Putamen (tissue), 1 donor: Measurements from ENCODE around the gene CNGA4.
"Not testable (repeated sequence)": the region's sequence is repeated elsewhere in the genome, so short reads cannot be mapped to it uniquely, and the experiment has no call there.

ENCODE experiments used
- DNase-seq: peaks from one replicate; pipeline ENCODE4 v3.0.0-alpha.2; 2016; ENCODE audit warnings: low spot score

Gene CNGA4

DNA sequence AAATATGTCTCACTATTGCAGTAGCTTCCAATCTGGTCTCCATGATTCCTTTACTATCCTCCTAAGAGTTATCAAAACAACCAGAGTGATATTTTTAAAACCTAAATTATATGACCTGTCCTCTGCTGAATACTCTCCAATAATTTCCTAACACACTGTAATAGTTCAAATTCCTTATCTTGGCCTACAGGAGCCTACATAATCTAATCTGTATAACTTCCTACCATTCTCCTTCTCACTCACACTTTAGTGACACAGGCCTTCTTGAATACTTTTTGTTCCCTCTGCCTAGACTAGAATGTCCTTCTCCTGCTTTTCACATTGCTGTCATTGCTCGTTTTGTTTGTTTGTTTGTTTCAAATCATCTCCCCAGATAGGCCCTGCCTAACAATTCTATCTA, 13.9 kb upstream of the CNGA4 start:
- DNase-seq = no peak

DNA sequence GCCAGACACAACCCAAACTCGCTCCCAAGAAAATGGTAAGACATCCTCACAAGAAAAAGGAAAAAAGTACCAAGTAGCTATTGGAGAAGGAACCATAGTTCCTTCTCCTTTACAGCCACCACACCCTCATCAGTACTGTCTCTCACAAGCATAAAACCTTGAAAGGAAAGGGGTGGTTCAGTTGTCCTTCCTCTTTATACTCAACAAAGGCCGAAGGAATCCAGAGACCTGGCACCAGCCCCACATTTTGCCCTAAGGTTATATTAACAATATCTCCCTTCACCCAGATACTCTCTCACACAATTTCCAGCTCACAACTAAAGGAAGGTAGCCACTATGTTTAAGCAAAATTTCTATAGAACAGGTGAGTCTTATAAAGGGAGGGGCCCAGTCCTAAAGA, 13.0 kb upstream of the CNGA4 start:
- DNase-seq = no peak

DNA sequence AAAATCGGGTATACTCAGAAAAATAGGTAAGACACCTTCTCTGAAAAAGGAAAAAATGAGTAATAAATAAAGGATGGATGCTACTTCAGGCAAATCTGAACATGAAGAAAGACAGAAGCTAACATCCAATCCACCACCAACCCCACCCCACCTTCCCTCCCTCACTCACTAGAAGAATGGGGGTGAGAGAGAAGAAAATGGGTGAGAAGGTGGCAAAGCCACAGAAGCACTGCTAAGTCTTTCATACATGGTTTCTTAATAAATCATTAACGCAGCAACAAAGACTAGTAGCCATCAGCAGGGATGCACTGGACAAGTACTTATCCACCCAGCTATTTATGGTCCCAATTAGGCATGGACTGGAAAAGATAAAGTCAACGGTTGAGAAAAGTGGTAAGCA, 10.4 kb upstream of the CNGA4 start:
- DNase-seq = no peak

DNA sequence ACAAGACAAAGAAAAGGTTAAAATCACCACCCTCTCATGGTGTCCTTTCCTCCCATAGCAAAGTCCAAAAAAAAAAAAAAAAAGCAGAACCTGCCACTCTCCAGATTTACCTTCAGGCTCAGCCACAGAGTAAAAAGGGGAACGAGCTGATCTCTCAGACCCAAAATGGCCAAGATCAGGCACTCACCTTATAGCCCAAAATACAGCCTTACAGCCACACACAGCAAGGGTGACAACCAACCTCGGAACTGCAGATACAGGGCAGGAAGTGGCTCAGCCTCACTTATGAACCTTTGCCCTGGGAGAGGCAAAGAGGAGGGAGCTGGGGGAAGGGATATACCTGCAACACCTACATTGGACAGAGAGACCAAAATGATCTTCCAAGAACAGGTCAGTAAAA, 9.0 kb upstream of the CNGA4 start:
- no peak for DNase-seq

DNA sequence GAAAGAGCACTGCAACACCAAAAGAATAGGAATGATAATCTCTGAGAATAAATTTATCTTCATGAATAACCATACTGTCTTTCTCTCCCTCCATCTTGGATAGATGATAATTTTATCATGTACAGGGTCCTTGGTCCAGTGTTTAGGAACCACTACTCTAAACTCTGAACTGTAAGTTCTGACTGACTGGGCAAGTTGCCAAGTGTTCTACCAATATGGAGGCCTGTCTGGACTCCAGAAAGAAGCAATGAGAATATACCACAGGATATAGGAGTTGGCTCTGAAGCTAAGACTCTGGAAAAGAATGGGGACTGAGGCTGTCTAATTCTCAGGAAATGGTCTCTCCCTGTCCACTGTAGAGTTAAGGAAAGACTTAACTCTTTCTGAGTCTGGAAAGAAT, 6.0 kb upstream of the CNGA4 start:
- no peak for DNase-seq

DNA sequence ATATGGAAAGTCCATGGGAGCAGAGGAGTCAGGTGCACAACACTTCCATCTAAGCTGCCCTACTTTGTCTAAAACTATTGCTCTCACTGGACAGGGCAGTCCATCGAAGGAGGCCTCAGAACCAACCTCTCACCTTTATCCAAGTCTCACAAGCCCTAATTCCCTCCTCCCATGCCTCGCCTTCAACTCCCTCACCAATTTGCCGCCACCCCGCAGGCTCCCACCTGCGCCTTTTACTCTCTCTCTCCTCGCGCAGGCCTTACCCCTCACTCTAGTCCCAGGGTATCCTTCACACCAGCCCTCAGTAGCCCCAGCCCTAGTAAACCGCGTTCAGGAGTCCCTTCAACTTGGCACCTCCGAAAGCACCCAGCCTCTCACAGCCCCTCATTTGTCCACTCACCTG, 4.9 kb upstream of the CNGA4 start:
- no peak for DNase-seq

DNA sequence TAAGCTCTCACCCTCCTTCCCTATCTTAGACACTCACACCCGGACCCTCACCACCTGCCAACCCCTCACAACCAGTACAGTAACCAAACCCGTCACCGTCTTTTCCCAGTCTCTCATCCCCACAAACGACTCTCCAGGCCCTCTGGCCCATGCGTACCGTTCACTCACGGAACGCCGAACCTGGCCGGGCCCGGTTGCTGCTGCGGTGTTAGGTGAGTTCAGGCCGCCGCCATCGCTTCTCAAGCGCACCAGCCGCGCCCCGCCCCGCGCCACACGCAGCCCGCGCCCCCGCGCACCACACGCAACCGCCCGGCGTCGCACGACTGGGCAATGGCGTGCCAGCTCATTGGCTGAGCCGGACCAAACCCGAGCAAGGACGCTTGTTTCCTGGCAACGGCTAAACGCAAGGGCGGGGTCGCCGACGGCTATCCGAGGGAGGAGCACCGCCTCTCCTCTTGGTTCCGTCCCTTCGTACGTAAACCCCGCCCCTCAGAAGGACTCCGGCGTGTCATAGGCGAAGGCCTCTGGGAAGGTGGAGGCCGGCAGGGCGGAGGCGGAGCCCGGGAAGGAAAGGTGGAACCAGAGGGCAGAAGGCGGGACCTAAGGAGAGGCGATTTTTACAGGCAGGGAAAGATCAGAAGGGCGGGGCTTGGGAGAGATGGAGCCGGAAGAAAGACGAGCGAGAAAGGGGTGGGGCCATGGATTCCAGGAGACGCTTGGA, 4.3 kb upstream of the CNGA4 start, which contains the start of gene FHIP1B:
Gene FHIP1B, minus strand, starts transcription at position 250 of the 721 bp plus-strand sequence. CDS start 10,120 bp downstream, outside the sequence.
- peak; percentile 100 for DNase-seq

DNA sequence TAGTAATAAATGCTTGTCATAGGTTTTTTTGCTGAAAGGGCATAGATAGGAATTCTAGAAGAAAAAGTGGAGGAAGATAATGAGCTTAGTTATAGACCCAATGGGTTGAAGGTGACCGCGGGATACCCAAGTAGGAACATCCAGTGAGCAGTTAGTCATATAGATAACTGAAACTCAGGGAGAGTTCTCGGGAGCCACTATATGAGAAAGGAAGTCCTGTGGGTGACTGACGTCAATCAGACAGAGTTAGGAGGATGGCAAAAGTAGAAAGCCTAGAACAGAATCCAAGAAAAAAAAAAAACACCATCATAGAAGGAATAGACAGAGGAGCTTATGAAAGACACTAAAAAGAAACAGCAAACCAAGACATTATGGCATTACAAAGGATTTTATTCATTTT, 1.6 kb upstream of the CNGA4 start:
- no peak for DNase-seq

DNA sequence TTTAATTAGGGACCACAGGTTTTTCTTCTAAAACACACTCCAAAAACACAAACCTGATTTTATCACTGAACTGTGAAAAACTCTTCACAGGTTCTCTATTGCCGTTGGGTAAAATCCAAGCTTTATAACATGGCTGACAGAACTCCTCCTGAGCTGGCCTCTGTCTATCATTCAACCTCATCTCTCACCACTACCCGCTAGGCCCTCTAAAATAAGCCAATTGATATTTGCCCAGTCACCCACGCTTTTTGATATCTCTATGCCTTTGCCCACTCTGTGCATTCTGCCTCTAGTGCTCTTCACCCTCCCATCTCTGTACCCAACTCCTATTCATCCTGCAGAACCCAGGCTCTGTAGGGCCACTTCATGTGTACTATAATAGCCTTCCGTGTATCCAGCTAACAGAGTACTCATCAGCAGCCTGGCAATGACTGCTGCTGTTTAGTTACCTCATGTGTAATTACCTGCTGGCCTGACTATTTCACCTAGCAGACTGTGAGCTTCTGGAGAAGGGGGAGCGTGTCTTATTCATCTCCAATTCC, 1.1 kb upstream of the CNGA4 start:
- DNase-seq = no peak

DNA sequence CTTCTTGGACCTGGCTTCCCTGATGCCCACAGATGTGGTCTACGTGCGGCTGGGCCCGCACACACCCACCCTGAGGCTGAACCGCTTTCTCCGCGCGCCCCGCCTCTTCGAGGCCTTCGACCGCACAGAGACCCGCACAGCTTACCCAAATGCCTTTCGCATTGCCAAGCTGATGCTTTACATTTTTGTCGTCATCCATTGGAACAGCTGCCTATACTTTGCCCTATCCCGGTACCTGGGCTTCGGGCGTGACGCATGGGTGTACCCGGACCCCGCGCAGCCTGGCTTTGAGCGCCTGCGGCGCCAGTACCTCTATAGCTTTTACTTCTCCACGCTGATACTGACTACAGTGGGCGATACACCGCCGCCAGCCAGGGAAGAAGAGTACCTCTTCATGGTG, 1.2 kb downstream of the CNGA4 start:
- no peak for DNase-seq

DNA sequence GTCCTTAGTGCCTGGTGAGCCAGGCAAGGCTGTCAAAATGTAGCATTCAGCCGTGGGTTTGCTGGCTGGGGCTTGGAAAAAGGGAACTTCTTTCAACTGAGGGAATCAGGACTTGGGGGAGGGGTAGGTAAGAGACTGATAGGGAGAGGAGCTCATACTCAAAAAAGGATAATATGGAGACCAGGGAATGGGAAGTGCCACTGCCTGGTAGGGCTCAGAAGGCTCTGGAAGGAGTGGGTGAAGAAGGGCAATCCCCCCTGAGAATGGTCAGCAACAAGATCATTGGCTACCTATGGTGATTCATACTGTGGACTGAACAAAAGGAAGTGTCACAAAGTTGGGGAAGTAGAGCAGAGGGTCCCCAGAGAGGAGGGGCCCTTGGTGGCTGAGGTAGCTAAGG, 1.9 kb downstream of the CNGA4 start:
- no peak for DNase-seq

DNA sequence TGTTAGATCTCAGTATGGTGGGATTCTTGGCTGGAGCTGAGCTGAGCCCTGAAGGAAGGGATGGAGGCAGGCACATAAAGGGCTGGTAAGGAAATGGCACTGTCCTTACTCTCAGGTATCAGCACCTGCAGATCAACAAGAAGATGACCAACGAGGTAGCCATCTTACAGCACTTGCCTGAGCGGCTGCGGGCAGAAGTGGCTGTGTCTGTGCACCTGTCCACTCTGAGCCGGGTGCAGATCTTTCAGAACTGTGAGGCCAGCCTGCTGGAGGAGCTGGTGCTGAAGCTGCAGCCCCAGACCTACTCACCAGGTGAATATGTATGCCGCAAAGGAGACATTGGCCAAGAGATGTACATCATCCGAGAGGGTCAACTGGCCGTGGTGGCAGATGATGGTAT, 2.4 kb downstream of the CNGA4 start:
- DNase-seq = no peak

DNA sequence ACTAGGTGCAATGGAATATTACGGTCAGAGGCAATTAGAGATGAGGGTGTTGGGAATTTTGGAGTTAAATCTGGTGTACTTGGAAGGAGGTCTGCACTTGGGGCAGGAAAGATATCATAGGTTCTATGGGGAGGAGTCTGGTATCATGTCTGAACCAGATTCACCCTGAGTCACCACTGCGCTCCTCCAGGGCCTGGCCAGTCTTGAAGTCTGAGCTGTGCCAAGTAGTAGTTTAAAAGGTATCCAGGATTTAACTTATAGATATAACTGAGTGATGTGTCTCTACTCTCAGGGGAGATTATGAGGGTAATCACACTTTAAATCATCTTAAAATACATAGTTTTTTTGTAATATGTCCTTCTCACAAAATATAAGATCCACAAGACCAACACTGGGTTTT, 6.6 kb downstream of the CNGA4 start:
- no peak for DNase-seq

DNA sequence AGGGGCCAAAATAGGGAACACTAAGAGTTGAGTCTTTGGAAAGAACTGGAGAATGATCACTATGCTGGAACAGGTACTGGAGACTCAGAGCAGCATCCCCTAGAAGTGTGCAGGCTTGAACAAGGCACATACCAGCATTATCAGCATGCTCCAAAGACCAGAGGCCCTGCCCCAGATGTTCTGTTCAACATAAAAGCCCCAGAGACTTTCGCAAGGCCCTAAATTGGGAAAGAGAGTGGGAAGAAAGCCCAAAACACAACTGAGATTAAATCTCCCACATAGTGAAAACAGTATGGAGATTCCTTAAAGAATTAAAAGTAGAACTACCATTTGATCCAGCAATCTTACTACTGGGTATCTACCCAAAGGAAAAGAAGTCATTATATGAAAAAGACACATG, 9.4 kb downstream of the CNGA4 start:
- no peak for DNase-seq

DNA sequence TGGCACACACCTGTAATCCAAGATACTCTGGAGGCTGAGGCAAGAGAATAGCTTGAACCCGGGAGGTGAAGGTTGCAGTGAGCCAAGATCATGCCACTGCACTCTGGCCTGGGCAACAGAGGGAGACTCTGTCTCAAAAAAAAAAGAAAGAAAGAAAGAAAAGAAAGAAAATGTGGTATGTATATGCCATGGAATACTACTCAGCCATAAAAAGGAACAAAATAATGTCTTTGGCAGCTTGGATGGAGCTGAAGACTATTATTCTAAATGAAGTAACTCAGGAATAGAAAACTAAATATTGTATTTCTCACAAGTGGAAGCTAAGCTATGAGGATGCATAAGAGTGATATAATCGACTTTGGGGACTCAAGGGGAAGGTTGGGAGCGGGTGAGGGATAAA, 10.0 kb downstream of the CNGA4 start:
- DNase-seq = not testable (repeated sequence)

DNA sequence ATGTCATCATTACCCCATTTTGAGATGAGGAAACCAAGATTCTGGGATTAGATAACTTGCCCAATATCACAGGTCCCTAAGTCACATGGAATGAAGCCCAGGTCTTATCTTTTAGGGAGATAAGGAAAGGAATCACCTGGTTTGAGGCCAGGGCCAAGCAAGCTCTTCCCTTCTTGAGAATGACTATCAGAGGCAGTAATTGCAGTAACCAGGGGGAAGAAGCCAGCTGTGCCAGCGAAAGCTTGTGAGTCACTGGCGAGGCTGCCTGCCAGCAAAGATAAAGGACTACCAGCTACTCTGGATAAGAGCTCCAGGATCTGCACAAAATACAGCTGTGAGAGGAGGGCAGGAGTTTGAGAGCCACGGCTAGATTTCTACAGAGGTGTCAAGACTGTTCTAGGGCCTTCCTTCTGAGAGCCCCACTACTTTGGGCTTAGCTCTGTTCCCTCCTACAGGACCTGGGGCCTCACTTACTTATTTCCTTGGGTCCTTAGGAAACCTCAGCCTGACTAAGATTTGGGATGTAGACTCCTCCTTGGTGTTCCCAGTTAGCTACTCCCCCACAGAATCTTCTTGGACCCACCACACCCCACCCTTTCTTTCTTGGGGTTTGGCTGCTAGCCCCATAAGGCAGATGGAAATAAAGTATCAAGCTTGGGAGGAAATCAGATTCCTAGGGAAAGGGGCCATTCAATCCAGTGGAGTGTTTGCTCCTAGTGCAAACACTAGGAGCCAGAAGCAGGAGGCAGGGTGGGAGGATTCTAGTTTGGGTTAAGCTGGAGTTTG, 11.1 kb downstream of the CNGA4 start:
- DNase-seq = no peak

DNA sequence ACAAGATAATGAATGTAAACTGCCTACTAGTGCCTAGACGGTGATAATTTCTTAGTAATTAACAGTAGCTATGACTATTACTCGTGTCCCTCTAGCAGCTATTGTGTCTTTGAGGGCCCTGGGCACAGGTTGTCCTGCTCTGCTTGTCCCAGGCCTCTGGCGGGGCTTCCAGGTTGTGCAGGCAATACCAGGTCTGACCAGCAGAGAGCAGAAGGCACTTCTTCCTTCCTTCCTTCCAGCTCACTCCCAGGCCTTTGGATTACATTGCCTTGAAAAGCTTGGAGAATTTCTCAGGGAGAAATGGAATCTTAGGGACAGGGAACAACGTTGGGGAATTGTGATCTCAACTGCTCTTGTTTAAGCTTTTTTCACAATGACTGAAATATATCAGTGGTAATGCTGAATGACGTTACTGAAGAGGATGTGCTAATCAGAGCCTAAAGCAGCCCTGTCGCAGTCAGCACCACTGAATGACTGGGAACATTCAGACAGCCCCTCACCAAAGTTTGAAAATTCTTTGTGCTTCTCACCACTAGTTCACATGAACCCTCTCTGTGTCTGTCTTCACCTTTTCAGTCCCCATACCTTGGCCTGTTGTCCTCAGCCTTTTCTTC, 12.3 kb downstream of the CNGA4 start:
- peak; percentile 37 for DNase-seq

DNA sequence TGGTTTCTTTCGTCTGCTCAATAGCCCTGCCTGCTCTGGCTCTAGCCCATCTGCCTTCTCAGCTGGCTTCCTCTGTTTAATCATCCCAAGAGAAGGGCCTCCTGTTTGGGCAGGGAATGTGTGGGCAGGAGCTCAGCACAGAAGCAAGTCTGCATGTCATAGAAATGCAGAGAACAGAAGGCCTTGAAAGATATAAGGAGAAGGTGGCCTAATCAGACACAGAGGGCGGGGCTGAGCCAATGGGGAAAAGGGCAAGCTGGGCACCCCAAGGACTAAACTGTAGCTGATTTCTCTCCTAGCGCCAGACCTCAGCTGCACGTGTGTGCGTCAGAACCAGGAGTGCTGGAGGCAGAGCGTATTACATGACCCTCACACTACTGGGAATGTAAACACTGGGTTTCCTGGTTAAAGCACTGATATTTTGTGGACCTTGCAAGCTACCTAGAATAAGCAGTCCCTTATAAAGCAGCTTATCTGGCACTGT, 13.1 kb downstream of the CNGA4 start:
- DNase-seq = no peak

DNA sequence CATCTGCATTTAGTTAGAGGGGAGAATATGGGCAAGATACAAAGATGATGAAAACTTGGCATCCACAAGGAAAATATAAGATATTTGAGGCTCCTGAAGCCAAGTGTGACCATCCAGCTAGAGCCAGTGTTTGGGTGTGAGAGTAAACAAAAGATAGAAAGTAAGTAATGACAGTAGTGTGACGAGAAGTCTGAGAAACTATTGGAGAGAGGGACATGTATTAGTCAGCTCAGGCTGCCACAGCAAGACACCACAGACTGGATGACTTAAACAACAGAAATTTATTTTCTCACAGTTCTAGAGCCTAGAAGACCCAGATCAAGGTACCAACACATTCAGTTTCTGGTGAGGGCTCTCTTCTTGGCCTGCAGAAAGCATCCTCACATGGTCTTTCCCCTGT, 14.3 kb downstream of the CNGA4 start:
- DNase-seq = no peak

DNA sequence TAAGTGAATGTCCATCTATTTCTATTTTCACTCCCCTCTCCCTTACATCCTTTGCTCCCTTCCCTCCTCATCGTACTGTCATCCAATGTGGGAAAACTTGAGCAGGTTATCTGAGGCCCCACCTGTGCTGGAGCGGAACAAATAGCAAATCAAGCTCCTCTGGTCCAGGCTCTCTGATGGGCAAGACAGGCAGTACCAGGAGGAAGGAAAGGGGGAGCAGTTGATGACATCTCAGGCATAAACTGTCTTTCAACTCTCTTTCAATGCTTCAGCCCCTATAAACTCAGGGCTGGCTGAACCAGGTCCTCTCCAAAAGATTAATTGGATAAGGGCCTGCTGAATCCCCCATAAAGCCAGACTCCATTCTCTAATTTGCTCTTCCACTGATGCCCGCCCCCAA, 19.3 kb downstream of the CNGA4 start:
- no peak for DNase-seq

DNA sequence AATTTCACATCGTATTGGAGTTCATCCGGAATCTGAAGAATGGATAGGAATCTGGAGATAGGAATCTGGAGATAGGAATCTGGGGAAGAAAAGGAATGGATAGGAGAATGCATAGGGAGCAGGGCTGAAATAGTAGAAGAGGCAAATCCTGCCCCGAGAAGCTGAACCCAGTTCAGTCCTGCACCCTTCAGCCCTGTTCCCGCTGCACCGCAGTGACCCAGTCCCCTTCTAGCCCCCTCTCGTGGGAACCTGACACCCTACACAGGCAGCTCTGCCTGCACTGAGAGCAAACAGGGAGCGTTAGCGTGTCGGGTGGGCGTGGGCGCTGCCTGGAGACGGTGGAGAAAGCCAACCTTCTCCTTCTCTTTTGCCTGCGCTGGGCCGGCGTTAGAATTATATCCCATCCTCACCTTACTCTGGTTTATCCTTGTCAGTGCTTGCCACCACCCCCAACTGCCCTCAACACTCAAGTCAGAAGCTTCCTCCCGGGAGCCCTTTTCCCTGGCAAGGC, 19.7 kb downstream of the CNGA4 start:
- DNase-seq = peak; percentile 50

DNA sequence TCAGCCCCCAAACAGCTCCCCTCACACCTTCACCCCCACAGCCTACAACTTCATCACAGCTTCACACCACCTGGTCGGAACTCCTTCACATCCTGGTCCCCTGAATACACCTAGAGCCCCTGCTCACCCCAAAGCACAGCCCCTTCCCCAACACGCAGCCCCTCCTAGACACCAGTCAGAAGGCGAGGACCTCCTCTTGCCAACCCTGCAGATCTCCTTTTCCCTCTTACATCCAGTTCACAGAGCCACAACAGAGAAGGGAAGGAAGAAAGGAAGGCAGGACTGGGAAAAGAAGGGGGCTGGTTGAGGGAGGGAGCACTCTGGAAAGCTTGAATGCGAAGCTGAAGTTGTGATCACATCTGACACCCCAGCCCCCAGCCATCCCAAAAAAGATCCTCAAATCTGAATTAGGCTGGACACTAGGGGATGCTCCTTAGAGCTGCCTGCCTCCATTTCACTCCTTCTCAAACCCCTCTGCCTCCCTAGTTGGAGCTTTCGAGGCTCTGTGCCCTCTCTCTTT, 21.4 kb downstream of the CNGA4 start:
- DNase-seq = no peak
